GM21737 (cell line): ENCODE results near the gene TTYH1.
"Not testable (repeated sequence)": the region's sequence is repeated elsewhere in the genome, so short reads cannot be mapped to it uniquely, and the experiment has no call there.

Experiments
- ATAC-seq: cut with Tn5 transposase; IDR thresholded peaks from one replicate; pipeline ENCODE4 v1.9.1; 2021; ENCODE audit warnings: mild to moderate bottlenecking, moderate library complexity; ENCODE audit not compliant: unreplicated experiment

Gene TTYH1

DNA sequence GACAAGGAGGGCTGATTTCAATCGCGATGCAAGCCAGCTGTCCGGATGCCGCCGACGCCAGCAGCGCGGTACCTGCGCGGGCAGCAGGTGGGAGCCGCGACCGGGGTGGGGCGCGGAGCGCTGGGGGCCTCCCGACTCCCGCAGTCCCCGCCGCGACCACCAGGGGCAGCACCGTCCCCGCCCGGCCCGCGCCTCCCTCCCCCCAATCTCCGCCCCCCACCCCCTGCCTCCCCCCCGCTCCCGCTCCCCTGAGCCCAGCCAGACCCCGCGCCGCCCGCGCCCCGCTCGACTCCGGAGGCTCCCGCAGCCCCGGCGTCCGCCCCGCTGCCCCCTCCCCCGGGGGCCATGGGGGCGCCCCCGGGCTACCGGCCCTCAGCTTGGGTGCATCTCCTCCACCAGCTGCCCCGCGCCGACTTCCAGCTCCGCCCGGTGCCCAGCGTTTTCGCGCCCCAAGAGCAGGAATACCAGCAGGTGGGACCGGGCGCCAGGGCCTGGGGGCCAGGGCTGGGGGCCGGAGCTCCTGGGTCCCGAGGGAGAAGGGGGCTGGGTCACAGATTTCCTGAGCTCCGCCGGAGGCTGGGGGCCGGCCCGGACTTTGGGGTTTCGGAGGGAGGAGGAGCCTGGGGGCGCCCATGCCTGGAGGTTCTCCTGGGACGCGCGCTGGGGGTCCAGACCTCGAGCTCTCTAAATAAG is at the start of gene TTYH1:
TSS of gene TTYH1 (plus strand) at position 257 of the 693 bp plus-strand sequence. CDS start at position 346, 89 bp downstream.
- ATAC-seq: no peak

DNA sequence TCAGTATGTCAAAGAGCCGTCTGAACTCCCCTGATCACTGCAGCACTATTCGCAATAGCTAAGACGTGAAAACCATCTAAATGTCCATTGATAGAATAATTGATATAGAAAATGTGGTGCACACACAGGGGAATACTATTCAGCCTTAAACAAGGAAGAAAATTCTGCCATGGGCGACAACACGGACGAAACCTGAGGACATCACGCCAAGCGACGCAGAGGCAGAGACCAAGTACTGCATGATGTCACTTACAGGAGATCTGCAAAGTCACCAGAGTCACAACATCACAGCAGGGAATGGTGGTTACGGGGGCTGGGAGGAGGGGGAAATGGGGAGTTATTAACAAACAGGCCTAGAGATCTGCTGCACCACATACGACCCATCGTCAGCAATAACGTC is 49.5 kb upstream of the TTYH1 start:
- ATAC-seq: not testable (repeated sequence)

DNA sequence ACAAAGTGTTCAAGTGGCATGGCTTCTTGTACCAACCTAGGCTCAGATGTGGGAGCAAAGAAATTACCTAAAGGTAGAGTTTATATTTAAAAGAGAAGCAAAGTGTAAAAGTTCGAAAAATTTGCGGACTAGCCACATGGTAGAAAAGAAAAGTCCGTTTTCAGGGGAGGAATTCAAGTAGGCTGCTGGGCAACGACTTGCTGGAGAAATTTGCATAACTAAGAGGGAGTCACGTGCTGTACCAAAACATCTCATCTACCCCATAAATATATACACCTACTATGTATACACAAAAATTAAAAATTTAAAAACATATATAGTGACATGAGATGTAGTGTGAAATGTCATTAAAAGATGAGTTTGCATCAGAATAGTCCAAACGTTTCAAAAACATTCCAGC is 48.5 kb upstream of the TTYH1 start:
- no peak for ATAC-seq

DNA sequence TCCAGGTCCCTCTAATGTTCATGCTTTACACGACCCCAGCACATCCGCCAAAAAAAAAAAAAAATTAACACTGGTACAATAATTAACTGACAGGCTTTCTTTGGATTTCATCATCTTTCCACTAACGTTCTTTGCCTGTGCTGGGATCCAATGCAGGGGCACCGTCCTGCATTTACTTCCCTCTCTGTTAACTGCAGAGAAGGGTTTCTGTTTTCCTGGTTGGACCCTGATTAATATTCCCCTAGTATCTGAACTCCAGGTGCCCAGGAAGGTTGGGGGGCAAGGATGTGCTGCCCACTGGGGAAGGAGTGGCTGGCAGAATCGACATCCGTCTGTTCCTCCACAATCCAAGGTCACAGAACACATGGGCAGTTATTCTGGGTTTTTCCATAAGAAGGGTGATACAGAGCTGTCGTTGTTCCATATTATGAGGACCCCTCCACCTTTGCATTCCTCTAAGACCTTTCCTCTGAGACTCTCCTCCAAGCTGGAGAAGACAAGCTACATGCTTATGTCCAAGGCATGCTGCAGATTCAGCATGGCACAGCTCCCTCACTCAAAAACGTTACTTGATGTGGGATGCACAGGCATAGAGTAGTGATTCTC is 46.1 kb upstream of the TTYH1 start:
- ATAC-seq: no peak

DNA sequence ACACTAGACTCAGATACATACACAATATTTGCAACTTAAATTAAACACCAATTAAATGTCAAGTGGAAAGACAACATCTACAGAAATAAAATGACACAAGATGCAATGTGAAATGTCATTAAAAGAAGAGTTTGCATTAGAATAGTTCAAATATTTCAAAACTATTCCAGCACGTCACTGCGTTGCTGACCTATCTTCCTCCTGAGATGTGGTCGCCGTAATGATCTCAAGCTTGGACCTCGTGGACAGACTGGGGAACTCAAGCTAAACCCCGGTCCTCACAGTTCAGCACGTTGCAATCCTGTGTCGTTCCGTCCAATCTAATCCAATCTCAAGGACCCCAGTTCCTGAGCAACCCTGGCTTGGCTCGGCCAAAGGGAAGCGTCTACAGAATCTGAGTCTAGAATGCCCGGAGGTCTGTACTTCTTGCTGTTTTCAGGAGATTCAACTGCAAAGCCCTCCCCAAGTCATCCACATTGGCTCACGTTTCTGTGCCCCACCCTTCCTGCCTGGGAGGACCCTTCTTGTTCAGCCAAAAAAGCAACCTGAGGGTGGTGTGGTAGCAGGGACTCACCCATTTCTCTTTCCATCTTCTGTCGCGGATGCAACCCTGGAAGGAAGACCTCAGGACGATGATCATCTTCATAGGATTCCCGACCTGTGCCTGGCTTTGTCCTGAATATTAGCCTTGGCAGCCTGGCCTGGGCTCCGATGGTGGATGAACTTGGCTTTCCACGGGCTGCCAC is 45.4 kb upstream of the TTYH1 start:
- not testable (repeated sequence) for ATAC-seq

DNA sequence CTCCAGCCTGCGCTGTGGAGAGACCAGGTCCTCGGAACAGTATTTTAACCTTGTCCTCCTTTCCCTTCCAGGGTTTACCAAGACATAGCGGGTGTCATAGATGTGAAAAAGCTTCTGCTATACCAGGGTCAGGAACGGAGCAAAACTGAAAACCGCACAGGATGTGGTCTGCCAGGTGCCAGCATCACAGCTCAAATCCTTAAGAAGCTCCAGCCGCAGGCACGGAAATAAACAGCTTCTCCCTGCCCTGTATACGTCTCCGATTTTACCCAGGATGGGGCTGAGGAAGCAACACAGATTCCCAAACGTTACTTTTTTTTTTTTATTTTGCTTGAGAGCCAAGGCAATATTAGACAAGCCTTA is 44.8 kb upstream of the TTYH1 start:
- not testable (repeated sequence) for ATAC-seq

DNA sequence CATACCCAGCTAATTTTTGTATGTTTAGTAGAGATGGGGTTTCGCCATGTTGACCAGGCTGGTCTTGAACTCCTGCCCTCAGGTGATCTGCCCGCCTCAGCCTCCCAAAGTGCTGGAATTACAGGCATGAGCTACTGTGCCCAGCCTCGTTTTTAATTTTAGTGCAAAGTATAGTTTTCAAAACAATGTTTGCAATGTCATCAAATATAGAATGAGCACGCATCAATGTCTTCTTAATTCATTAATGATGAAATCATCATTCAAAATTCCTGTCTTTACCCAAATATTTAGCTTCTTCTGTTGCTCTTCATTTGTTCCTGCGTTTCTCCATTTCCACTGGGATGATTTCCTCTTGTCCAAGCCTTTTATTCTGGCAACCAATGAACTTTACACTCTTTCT is 43.8 kb upstream of the TTYH1 start:
- ATAC-seq: not testable (repeated sequence)

DNA sequence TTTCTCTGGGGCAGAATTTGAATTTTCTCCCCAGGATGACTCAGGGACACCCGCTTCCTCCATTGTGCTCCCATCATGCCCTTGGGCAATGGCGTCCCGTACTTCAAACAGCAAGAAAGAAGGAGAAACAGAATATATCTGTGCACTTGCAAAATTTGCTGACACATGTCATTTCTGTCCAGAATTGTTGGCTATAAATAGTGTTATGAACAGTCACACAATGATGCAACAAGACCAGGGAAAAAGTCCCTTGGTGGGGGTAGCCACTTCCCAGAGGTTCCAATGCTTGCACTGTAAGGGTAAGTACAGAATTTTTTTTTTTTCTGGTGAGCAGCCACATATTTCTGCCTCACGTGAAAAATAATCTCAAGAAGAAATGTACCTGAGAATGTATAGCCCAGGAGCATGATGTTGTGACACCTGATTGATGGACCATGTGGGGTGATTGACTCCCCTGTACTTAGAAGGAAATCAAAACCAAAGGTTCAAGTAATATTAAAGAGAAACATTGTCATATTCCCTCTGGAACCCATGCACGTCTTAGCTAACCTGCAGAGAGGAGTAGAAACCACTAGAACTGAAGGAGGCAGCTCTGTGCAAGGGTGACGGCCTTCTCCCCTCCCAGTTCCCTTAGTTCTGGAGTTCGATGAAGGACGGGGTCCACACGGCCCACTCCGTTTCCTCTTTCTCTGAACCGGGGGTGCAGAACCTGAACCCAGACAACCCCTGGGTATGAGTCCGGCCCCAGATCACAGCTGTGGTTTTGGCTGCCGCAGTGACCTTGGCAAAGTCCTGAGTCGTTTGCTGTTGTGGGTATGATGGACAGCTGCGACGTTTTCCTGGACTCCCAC is 41.3 kb upstream of the TTYH1 start:
- ATAC-seq: no peak

DNA sequence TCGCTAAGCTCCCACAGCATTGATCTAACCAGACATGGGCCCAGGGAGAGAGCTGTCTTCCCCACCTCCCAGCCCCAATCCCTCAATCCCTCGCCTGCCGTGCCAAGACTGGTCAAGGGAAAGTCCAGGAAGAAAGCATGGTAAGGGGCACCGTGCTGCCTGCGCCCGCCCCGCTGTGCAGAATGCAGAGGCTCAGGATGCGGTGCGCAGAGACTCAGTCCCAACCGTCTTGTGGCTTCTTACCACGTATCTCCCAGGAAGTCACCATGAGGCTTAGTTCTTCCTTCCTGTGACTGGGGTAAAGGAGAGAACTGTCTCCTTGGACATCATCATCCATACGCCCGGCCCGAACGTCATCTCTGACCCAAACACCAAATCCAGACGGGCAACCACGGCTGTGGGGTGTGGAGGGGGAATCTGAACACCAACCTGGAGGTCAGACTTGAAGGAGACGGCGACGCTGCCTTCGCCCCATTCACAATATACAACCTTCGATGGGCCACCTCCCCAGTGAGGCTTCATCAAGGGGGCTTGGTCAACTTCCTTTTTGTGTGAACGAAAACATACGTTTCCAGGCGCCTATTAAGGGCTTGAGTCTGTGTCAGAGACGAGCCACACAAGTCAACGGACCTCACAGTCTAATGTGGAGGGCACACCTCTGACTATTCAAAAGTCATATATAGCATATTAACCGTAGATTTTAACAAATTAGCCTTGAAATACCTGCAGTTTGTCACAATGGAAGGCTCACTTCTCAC is 39.9 kb upstream of the TTYH1 start:
- ATAC-seq: not testable (repeated sequence)

DNA sequence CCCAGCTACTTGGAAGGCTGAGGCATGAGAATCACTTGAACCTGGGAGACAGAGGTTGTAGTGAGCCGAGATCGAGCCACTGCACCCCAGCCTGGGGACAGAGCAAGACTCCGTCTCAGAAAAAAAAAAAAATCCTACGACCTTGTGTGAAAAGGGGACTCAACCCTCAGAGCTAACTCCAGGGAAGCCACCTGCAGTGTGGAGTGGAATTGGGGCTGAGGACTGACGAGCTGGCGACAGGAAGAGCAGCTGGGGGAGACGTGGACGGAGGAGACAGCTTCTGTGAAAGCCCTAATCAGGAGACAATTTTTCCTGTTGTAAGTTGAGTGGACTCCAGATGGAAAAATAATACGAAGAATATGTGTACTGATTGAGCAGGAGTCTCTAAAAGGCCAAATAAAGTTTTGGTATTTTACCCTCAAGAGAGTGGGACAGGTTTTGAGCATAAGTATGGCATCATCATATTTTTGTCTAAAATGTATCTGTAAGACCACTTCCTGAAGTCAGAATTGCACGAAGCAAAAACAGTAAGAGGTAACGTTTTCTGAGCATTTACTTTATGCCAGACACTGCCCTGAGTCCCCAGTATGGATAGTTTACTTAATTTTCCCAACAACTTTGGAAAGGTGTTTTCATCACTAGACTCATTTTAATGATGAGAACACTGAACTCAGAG is 38.5 kb upstream of the TTYH1 start:
- no peak for ATAC-seq

DNA sequence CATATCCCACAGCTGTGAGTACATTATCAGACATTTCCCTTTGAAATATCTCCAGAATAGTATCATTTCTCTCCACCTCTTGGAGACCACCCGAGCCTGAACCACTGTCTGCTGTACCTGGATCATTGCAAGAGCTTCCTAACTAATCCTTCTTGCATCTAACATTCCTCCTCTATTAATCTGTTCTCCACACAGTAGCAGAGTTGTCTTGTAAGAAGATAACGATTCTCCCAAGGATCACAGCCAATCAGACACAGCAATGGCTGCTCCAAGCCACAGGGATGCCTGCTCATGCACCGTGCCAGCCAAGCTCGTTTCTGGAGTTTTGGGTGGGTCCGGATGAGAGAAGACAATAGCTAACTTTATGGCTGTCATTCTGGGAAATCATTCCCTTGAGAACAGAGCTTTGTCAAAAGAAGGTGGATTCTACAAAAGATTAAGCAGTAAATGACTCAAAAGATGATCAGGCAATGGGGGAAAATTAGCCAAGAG is 36.0 kb upstream of the TTYH1 start:
- no peak for ATAC-seq

DNA sequence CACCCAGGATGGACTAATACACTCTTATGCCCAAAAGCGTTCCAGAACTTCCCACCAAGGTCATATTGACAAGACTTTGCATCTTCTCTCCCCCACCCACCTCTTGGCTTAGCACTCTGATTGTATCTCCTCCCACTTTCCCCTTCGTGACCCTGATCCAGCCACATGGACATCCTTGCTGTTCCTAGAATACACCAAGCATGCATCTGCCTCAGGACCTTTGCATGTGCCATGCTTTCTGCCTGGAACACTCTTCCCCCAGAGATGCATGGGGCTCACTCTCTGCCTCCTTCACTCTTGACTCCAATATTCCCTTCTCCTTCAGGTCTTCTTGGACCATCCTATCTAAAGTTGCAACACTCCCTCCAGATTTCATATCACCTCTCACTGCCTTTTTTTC is 34.4 kb upstream of the TTYH1 start:
- no peak for ATAC-seq

DNA sequence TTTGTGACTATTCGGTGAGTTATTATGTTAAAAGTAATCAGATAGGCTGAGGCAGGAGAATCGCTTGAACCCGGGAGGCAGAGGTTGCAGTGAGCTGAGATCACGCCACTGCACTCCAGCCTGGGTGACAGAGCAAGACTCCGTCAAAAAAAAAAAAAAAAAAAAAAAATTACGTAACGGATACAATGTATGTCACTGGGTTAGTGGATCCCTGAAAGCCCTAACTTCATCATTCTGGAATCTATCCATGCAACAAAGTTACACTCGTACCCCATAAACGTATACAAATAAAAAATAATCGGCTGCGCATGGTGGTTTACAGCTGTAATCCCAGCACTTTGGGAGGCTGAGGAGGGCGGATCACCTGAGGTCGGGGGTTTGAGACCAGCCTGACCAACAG is 33.2 kb upstream of the TTYH1 start:
- ATAC-seq: not testable (repeated sequence)

DNA sequence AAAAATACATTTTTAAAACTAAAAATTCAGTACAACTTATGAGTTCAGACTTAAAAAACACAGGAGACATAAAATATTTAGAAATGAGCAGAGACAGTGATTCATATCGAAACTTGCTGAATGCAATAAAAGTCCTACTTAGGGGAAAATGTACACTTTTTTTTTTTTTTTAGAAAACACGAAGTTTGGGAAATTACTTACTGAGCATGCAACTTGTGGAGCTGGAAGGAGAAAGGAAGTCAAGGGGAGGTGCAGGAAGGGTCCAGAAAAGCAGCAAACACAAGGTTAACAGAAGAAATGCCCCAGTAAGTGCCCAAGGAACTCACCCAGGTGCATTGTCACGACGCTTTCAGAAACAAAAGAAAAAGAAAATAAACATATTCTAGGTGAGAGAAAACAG is 31.9 kb upstream of the TTYH1 start:
- ATAC-seq: no peak

DNA sequence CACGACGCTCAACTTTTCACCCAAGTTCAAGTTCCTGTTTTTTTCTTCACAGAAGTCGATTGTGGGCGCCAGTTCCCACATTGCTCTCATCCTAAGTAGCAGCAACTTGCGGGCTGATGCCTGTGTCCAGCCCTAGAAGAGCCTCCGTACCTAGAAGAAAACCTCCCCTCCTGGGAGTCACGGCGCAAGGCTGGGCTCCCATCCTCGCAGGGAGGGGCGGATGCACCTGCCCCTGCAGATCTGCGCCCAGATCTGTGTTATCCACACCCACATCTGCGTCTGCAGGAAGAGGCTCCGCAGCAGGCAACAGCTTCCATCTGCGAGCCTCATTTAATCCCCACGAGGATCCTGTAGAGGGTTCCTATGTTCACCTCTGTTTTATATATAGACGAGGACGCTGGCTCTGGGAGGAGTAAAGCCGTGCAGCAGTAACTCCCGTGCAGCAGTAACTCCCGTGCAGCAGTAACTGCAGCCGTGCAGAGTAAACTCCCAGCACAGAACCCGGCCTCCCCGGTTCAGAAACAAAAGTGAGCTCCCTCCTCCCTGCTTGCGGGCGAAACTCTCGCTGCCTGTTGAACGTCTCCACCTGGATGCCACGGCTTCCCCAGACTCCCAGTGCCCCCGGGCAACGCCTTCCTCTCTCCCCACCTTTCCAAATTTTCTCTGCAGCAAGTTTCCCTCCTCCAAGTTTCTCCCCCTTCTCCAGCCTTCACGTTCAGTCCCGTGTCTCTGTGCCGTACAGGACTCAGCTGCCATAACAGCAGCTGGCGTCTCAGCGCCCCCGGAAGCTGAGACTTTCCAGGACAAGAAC is 27.1 kb upstream of the TTYH1 start:
- ATAC-seq: peak; percentile 54

DNA sequence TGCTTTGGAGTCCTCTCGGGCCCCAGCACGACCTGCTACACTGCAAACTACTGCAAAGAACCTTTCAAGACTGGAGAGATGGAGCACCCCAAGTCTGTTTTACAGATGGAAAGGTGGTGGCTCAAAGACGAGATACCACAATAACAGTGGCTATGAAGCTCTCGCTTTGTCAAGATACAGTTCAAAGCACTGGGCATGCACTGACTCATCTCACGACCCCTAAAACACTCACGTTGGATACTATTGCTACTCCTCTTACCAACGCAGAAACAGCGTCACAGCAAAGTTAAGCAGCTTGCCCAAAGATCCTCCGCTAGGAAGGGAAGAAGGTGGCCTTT is 26.5 kb upstream of the TTYH1 start:
- peak; percentile 20 for ATAC-seq

DNA sequence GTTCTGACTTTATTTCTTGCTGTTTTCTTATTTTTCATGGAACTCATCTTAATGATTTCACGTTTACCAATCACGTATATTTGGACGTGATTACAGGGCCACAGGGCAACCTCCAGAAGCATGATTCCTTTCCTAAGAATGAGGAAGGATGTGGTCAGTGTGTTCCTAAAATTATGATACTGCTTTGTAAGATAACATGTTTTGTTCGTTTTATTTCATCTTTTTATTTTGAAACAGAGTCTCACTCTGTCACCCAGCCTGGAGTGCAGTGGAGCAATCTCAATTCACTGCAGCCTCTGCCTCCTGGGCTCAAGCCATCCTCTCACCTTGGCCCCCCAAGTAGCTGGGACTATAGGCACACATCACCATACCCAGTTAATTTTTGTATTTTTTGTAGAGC is 25.7 kb upstream of the TTYH1 start:
- no peak for ATAC-seq

DNA sequence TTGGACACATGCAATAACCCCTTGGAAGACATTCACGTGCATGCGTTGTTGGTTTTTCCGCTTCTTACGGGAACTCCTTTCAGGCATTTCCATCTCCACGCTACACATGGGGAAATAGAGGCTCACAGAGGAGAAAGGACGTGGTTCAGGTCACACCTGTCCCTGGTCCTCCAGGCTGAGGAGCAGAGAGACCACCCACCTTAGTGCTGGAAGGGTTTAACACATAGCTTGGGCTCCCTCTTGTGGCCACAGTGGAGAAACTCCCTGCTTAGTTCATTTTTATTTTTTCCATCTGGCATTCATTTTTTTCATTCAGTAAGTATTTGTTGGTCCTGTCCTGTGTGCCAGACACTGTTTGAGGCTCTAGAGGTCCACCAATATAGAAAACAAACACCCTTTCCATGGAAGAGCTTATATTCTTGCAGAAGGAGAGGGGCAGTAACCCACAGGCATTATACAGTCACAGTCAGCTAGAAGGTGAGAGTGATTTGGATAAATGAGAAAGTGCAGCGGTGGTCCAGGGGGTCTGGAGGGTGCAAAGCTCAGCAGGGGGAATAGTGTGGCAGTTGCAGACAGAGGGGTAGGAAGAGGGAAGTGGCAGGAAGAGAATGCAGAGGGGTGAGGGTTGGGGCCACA is 24.2 kb upstream of the TTYH1 start:
- no peak for ATAC-seq
